ENCODE data around the gene ELP2.
"Not testable (repeated sequence)": the region's sequence is repeated elsewhere in the genome, so short reads cannot be mapped to it uniquely, and the experiment has no call there.

Gene ELP2

GRCh38 chr18:36129300-36130038 lies at the start of gene ELP2, which contains the start of gene SLC39A6:
Gene ELP2 (plus strand): TSS chr18:36129899. CDS start chr18:36129934, 35 bp downstream.
Gene SLC39A6 (minus strand): TSS chr18:36129340. CDS start chr18:36127007, 2,333 bp downstream.
- peak; percentile 93 to 94 for DNase-seq (ENCODE audit: low read depth in 2 of 2)

- not testable (repeated sequence) for DNase-seq (ENCODE audit: low read depth in 2 of 2)
These were observed 48.6 kb upstream of the ELP2 start for GRCh38 chr18:36081118-36081517.

DNA sequence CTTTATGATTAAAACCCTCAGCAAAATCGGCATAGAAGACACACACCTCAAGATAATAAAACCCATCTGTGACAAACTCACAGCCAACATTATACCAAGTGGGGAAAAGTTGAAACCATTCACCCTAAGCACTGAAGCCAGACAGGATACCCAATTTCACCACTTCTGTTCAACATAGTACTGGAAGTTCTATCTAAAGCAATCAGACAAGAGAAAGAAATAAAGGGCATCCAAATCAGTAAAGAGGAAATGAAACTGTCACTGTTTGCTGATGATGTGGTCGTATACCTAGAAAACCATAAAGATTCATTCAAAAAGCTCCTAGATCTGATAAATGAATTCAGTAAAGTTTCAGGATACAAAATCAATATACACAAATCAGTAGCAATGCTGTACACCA lies 46.0 kb upstream of the ELP2 start:
- DNase-seq (ENCODE audit: low read depth in 2 of 2), result no peak

GRCh38 chr18:36085195-36085594 lies 44.5 kb upstream of the ELP2 start:
- DNase-seq (ENCODE audit: low read depth in 2 of 2), result no peak

DNA sequence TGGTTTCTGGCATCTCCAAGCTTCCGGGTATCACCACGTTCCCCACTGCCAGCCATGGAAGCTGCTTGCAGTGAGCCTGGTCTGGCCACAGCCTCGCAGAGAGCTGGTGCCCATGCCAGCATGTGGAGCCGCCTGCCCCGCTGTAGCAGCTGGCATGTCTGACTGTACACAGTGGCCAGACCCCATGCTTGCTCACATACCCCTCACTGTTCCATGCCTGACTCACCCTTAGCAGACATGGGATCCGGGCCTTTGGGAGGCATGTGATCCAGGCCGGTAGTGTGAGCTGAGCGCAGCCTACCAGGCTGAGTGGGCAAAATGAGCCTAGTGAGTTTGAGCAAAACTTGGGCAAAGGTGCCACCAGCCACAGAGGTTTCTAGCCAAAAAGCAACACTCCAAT lies 43.5 kb upstream of the ELP2 start:
- no peak for DNase-seq (ENCODE audit: low read depth in 2 of 2)

- DNase-seq (ENCODE audit: low read depth in 2 of 2), result no peak
These were observed 41.4 kb upstream of the ELP2 start for GRCh38 chr18:36088256-36088655.

- DNase-seq (ENCODE audit: low read depth in 2 of 2), result no peak
These were observed 40.7 kb upstream of the ELP2 start for GRCh38 chr18:36089001-36089400.

DNA sequence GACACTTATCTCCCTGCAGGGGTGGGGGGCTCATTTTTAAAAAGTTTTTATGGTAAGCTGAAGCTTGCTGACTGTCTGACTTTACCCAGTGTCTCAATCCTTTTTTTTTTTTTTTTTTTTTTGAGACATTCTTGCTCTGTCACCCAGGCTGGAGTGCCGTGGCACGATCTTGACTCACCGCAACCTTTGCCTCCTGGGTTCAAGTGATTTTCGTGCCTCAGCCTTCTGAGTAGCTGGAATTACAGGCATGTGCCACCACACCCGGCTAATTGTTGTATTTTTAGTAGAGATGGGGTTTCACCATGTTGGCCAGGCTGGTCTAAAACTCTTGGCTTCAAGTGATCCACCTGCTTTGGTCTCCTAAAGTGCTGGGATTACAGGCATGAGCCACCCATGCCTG lies 37.6 kb upstream of the ELP2 start:
- not testable (repeated sequence) for DNase-seq (ENCODE audit: low read depth in 2 of 2)

- DNase-seq (ENCODE audit: low read depth in 2 of 2), result no peak
These were observed 35.3 kb upstream of the ELP2 start for GRCh38 chr18:36094431-36094830.

DNA sequence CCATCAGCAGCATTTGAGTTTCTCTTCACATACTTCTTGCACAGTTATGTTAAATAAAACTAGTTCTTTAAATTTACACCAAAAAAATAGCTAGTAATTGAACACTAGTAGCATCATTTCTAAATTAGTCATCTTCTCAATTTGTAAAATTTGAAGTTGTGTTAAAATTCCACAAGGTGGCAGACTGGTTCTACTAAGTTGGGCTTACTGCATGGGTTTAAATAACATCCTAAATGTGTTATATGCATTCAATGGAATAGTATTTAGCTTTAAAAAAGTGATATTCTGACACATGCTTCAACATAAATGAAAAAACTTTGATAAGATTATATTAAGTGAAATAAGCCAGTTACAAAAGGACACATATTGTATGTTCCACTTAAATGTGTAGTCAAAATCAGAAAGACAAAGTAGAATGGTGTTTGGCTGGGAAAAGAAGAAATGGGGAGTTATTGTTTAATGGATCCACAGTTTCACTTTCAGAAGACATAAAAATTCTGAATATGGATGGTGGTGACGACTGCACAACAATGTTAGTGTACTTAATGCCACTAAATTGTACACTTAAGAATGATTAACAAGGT lies 33.7 kb upstream of the ELP2 start:
- no peak for DNase-seq (ENCODE audit: low read depth in 2 of 2)

- no peak for DNase-seq (ENCODE audit: low read depth in 2 of 2)
These were observed 32.7 kb upstream of the ELP2 start for GRCh38 chr18:36096955-36097354.

- DNase-seq (ENCODE audit: low read depth in 2 of 2), result no peak
These were observed 30.4 kb upstream of the ELP2 start for GRCh38 chr18:36099311-36099710.

DNA sequence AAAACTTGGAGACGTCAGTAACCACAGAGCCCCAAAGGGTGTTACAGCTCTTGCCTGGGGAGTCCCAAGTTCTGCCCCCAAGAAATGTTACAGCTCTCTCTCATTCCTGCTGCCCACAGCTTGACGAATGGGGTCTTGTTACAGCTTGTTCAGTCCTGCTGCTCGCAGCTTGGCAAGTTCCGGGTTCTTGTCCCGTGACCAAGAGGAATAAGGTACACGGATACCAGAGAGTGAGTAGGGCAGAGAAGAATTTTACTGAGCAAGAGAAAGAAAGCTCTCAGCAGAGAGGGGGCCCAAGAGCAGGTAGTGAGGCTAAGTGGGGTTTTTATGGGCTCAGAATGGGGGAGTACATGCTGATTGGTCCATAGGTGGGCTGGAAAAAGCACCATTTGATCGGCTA lies 27.8 kb upstream of the ELP2 start:
- DNase-seq (ENCODE audit: low read depth in 2 of 2), result no peak

GRCh38 chr18:36104749-36105148 lies 24.9 kb upstream of the ELP2 start:
- no peak for DNase-seq (ENCODE audit: low read depth in 2 of 2)

- no peak for DNase-seq (ENCODE audit: low read depth in 2 of 2)
These were observed 22.2 kb upstream of the ELP2 start for GRCh38 chr18:36107477-36107876.

GRCh38 chr18:36108196-36108595 lies 21.5 kb upstream of the ELP2 start:
- DNase-seq (ENCODE audit: low read depth in 2 of 2), result no peak

- no peak for DNase-seq (ENCODE audit: low read depth in 2 of 2)
These were observed 21.1 kb upstream of the ELP2 start for GRCh38 chr18:36108601-36109000.

DNA sequence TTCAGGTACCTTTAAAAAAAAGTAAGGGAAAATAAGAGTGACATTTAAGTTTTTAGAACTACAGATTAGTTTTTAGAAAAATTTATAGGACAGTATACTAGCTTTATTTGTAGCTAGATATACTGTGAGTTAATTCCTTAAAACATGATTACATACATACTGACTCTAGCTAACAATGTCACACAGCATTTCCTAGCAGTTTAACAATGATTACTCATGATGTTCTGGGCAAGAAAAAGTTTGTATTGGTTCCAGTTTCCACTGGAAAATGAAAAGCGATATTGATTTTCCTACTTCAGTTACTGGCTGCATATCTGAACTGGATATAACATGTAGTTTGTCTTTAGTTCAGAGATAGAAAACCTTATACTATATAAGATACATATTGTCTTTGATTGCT lies 20.0 kb upstream of the ELP2 start:
- no peak for DNase-seq (ENCODE audit: low read depth in 2 of 2)

DNA sequence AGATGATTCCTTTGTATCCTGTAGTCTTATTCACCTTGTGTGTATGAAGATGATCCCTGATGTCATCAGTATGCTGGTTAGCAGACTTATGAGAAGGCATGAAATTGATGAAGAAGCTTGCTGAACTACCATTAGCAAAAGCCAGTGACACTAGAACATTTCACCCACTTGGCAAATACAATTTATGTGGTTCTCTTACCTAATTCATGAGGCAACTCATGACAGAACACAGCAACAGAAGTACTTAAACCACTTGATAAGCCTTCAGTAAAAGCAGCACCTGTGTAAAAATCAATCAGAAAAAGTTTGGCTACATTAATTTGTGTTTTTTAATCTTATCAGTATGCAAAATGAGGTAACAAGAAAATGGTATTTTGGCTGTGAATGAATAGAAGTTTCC lies 17.4 kb upstream of the ELP2 start:
- DNase-seq (ENCODE audit: low read depth in 2 of 2), result no peak

DNA sequence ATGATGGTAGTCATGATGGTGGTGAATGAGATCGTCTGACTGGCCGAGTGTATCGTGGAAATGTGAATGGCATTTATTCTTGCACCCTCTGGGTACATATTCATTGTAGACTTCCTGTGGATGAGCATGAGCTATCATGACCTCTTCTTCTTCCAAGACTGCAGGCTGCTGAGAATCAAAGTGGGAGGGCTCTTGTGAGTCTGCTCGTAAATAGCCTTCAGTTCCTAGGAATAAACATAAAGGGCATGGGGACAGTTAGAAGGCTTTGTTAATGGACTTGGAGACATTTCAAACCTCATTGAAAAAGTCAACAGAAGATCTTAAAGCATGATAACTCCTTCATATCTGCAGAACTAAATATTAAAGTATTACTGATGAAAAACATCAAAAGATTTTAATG lies 15.4 kb upstream of the ELP2 start:
- no peak for DNase-seq (ENCODE audit: low read depth in 2 of 2)

DNA sequence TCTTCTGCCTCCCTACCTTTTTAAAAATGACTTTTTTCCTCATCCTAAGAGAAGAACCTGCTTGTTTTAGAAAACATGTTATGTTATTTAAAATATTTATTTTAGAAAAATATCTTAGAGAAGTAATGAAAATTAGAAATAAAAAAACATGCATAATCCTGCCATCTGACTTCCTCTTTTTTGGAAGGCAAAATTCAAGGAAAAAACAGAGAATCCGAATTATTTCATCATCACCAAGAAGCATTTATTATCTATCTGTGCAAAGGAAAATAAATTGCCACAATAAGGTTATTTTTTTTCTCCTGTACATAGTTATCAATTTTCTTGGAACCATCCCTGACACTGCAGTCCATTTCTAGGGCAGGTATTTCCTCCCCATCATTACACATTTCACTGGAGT lies 15.0 kb upstream of the ELP2 start:
- DNase-seq (ENCODE audit: low read depth in 2 of 2), result no peak

GRCh38 chr18:36116771-36117170 lies 12.9 kb upstream of the ELP2 start:
- not testable (repeated sequence) for DNase-seq (ENCODE audit: low read depth in 2 of 2)

- DNase-seq (ENCODE audit: low read depth in 2 of 2), result no peak
These were observed 9.4 kb upstream of the ELP2 start for GRCh38 chr18:36120297-36120696.

GRCh38 chr18:36124841-36125240 lies 4.9 kb upstream of the ELP2 start:
- DNase-seq (ENCODE audit: low read depth in 2 of 2), result no peak
